ENCODE data around the gene COL25A1.

COL25A1 gene

DNA sequence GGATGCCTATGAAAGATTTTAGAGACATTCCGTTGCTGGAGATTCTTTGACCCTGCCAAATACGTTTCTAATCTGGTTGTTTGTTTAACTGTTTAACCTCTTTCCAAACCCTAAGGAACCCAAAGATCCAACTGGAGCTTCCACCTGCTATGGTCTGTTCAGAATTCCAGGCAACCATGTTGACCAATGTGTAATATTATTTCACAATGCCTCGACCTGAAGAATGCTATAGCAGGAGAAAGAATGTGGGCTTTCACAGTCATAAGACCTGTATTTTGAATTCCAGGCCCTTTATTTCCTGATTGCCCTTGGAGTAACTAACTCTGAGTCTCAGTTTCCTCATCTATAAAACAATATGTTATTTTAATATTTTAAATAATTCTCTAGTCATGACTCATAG is 90.8 kb downstream of the COL25A1 start:
- Mint-ChIP-seq H3K4me1 (no peaks in the 10 kb centered on the region), H3K36me3 (no peaks in the 10 kb centered on the region)

DNA sequence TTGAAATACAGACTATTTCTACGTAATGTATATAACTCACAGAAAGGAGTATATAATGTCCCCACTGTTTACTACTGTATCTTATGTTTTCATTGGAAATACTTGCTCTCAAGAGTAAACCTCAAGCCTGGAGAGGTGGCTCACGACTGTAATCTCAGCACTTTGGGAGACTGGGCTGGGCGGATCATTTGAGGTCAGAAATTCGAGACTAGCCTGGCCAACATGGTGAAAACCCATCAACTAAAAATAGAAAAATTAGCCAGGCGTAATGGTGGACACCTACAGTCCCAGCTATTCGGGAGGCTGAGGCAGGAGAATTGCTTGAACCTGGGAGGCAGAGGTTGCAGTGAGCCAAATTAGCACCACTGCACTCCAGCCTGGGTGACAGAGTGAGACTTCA is 92.8 kb downstream of the COL25A1 start:
- Mint-ChIP-seq H3K36me3 (no peaks in the 10 kb centered on the region), H3K27me3 (peaks cover 2% of the 10 kb centered on the region), H3K9me3 (no peaks in the 10 kb centered on the region), H3K27ac (no peak overlapping the region), H3K4me3 (no peak overlapping the region), H3K4me1 (no peaks in the 10 kb centered on the region)

More for the DNA sequence above, 90.8 kb downstream of the COL25A1 start:
- Mint-ChIP-seq H3K9me3 (no peaks in the 10 kb centered on the region), H3K4me3 (no peak overlapping the region), H3K27ac (no peak overlapping the region), H3K27me3 (peaks cover 3% of the 10 kb centered on the region)

DNA sequence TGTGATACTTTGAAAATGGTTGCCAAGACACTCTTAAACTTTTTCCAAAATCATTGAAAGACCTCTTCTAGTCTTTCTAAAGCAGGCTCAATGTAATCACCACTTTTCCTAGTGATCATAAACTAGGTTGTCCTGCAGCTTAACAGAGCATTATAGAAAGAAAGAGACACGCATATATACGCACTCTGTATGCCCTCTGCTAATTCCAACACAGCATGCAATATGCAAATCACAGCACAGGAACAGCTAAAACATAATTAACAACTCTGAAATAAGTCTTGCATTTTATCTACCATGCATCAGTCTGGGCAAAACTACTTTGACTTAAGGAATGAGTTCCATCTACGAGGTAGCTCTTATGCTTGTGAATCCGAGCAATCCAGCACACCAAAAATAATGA is 94.6 kb downstream of the COL25A1 start:
- no peak overlapping the region for H3K27ac Mint-ChIP-seq
- H3K27me3 Mint-ChIP-seq: no peaks in the 10 kb centered on the region
- H3K36me3 Mint-ChIP-seq: no peaks in the 10 kb centered on the region
- no peaks in the 10 kb centered on the region for H3K4me1 Mint-ChIP-seq
- no peak overlapping the region for H3K4me3 Mint-ChIP-seq
- no peaks in the 10 kb centered on the region for H3K9me3 Mint-ChIP-seq

DNA sequence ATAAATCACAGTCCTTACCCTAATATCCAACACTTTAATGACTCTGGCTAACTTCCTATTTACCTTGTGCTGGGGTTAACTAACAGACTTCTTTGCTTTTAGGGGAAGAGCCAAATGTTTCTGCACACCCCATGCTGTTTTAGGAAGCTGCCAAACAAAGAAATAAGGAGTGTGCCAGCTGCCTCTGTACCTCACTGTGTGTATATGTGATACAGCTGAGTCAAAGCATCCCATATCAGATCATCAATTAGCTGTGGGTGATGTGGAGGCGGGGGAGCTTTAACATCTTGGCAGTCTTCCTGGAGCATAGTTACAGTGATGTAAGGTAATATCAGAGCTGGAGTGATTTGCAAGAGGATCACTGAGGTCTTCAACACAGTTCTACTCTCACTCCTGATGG is 95.4 kb downstream of the COL25A1 start:
- no peaks in the 10 kb centered on the region for H3K4me1 Mint-ChIP-seq
- no peak overlapping the region for H3K27ac Mint-ChIP-seq
- no peak overlapping the region for H3K4me3 Mint-ChIP-seq
- H3K9me3 Mint-ChIP-seq: no peaks in the 10 kb centered on the region
- no peaks in the 10 kb centered on the region for H3K27me3 Mint-ChIP-seq
- no peaks in the 10 kb centered on the region for H3K36me3 Mint-ChIP-seq

DNA sequence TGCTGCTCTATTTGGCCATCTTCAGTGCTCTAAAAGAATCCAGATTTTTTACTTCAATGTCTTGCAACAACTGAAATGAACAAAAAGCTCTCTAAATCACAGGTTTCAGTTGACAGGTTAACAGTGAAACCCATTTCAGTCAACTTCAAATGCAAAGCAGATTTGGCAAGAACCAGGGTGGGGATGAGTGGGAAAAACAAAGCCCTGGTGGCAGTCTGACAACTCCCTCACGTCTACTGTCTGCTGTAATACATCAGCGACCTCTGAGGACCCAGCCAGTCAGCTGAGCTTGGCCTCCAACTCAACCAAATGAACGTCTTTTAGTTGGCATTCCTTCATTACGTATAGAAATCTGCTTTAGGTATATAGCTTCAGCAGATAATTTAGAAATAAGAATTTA is 95.8 kb downstream of the COL25A1 start:
- no peaks in the 10 kb centered on the region for H3K36me3 Mint-ChIP-seq
- no peaks in the 10 kb centered on the region for H3K27me3 Mint-ChIP-seq
- no peak overlapping the region for H3K4me3 Mint-ChIP-seq
- no peaks in the 10 kb centered on the region for H3K9me3 Mint-ChIP-seq
- no peaks in the 10 kb centered on the region for H3K4me1 Mint-ChIP-seq
- no peak overlapping the region for H3K27ac Mint-ChIP-seq

DNA sequence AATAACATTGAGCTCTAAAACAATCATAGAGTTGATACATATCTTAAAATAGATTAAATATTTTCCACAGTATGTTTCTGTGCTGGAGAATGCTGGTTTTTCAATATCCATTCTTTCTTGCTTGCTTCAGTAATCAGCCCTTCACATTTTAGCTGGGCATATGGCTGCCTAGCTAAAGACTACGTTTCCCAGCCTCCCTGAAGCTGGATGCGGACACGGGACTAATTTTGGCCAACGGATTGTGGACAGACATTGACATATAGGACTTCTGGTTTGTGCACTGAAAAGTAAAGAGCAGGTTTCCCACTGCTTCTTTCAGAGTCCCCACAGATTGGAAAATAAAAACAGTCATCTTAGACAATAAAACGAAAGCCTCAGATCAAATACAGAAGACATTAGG is 97.3 kb downstream of the COL25A1 start:
- H3K36me3 Mint-ChIP-seq: no peaks in the 10 kb centered on the region
- no peaks in the 10 kb centered on the region for H3K4me1 Mint-ChIP-seq
- no peaks in the 10 kb centered on the region for H3K27me3 Mint-ChIP-seq
- no peak overlapping the region for H3K27ac Mint-ChIP-seq
- H3K9me3 Mint-ChIP-seq: no peaks in the 10 kb centered on the region
- no peak overlapping the region for H3K4me3 Mint-ChIP-seq

DNA sequence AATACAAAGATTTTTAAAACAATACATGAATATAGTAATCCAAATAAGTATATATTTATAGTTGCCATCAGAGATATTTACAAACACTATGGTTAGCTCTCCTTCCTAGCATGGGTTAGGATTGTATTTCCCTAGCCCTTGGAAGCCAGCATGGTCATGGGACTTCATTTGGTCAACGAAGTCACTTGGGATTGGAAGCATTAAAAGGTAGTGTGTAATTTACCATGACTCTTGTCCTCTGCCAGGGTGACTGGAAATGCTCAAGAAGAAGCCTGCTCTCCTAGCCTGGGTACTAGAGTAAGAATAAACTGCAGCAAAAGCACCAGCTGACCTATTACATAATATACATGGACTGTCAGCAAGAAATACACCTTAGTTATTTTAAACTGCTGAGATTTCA is 102.9 kb downstream of the COL25A1 start:
- Mint-ChIP-seq H3K27ac (no peak overlapping the region), H3K9me3 (no peaks in the 10 kb centered on the region), H3K4me1 (no peaks in the 10 kb centered on the region), H3K36me3 (no peaks in the 10 kb centered on the region), H3K27me3 (no peaks in the 10 kb centered on the region), H3K4me3 (no peak overlapping the region)

DNA sequence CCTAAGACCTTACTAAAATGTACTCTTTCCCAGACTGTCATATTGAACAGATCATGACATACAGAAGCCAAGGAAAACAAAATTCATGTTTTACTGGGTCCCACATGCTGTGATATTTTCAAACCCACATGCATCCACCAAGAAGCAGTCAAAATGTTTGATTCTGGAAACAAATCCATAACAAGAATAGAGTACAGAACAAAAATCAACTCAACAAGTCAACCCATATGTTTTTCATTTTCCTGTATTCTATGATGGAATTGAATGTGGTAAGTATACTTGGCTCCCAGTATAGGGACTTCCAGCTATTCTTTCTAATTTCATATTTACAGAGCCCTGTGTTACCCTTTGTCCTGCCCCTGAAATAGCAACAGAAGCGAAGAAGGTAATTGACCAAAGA is 106.8 kb downstream of the COL25A1 start:
- Mint-ChIP-seq H3K36me3 (no peaks in the 10 kb centered on the region), H3K4me3 (no peak overlapping the region), H3K4me1 (no peaks in the 10 kb centered on the region), H3K27ac (no peak overlapping the region), H3K9me3 (no peaks in the 10 kb centered on the region), H3K27me3 (peaks cover 1% of the 10 kb centered on the region)

DNA sequence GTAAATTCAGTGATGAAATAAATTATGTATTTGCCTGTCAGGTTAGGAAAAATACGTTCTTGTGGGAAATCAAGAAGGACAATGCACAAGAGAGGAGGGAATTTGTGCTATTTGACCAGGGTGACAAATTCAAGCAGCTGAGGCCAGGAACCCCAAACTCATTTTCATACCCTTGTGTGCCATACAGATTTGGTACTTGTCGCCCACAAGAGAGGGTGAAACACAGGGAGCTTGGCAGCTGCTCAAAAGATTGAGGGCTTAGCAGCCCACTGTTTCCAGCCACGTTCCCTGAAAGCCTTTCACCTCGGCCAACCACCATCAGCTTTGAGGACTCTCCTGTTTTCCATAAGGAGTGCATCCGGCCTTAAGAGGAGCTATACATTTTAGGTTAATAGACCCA is 111.2 kb downstream of the COL25A1 start:
- no peak overlapping the region for H3K4me3 Mint-ChIP-seq
- peaks cover 3% of the 10 kb centered on the region for H3K27me3 Mint-ChIP-seq
- H3K9me3 Mint-ChIP-seq: no peaks in the 10 kb centered on the region
- no peaks in the 10 kb centered on the region for H3K4me1 Mint-ChIP-seq
- no peak overlapping the region for H3K27ac Mint-ChIP-seq
- no peaks in the 10 kb centered on the region for H3K36me3 Mint-ChIP-seq

DNA sequence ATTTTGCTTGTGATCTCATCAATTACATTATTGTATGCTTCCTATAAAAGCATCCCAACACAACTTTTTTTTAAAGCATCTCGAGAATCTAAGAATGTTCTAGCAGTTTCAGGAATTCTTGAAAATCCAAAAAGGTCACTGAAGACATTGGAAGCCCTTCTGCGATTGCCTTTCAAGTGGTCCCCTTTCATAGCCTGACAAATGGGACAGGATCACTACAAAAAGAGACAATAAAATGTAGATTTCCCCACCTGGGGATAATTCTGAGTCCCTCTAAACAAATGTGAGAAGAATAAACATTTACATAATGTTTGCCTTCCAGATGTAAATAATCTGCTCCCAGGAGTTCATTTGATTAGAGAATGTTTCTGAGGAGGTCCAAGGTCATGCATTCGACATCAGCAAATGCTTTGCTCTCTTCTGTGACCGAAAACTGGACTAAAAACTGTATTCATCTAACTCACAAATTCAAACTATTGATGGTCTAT is 116.0 kb downstream of the COL25A1 start:
- Mint-ChIP-seq H3K36me3 (no peaks in the 10 kb centered on the region), H3K4me3 (no peak overlapping the region), H3K9me3 (no peaks in the 10 kb centered on the region), H3K27me3 (peaks cover 2% of the 10 kb centered on the region), H3K4me1 (no peaks in the 10 kb centered on the region), H3K27ac (no peak overlapping the region)

DNA sequence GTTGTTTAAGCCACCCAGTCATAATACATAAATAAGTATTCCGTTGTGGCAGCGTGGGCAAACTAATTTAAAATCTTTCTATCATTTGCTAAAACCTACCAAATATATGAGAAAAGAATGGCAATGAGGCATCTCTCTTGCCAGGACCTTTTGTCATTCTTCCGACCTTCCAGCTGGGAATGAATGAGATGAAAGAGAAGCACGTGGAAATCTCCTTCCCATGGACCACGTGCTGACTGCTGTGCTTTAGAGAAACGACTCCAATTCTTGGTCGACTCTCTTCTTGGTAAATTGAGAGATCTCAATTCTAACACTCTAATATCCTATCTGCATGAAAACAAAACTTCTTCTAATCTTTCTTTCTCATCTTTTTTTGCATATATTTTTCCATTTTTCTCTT is 116.5 kb downstream of the COL25A1 start:
- Mint-ChIP-seq H3K27ac (no peak overlapping the region), H3K36me3 (no peaks in the 10 kb centered on the region), H3K4me1 (no peaks in the 10 kb centered on the region), H3K27me3 (peaks cover 2% of the 10 kb centered on the region), H3K4me3 (no peak overlapping the region), H3K9me3 (no peaks in the 10 kb centered on the region)

DNA sequence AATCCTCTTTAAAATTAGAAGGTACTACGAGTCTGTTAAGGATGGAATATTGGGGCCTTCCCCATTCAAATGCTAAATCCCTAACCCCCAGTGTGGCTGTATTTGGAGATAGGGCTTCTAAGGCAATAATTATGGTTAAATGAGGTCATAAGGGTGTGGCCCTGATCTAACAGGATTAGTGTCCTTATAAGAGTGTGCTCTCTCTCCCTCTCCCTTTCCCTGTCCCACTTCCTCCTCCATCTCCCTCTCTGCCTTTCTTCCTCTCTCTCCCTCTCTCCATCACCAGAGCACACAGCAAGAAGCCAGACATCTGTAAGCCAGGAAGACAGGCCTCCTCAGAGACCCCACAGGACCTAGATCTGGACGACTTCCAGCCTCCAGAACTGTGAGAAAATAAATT is 116.9 kb downstream of the COL25A1 start:
- peaks cover 2% of the 10 kb centered on the region for H3K27me3 Mint-ChIP-seq
- H3K4me3 Mint-ChIP-seq: no peak overlapping the region

DNA sequence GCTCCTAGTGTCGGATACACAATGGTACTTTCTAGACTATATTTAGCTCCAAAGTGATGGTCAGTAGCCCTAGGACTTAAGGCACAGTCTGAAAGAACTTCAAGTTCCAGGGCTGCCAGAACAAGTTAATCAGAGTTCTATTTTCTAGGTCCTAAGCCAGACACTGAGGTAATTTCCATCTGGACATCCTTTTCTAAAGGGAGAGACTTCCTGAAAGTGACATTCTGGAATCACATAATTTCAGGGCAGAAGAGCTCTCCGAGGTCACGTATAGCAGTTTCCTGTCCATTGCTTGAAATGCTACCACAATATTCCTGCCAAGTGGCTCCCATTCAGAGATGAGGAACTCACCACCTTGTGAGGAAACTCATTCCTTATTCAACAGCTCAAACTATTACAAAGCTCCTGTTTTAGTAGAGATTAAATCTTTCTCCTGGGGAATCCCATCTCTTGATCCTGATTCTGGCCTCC is 117.9 kb downstream of the COL25A1 start:
- Mint-ChIP-seq H3K36me3 (no peaks in the 10 kb centered on the region), H3K9me3 (no peaks in the 10 kb centered on the region), H3K4me1 (no peaks in the 10 kb centered on the region), H3K27me3 (peaks cover 2% of the 10 kb centered on the region), H3K27ac (no peak overlapping the region), H3K4me3 (no peak overlapping the region)

More for the DNA sequence above, 116.9 kb downstream of the COL25A1 start:
- Mint-ChIP-seq H3K4me1 (no peaks in the 10 kb centered on the region), H3K27ac (no peak overlapping the region), H3K9me3 (no peaks in the 10 kb centered on the region), H3K36me3 (no peaks in the 10 kb centered on the region)

DNA sequence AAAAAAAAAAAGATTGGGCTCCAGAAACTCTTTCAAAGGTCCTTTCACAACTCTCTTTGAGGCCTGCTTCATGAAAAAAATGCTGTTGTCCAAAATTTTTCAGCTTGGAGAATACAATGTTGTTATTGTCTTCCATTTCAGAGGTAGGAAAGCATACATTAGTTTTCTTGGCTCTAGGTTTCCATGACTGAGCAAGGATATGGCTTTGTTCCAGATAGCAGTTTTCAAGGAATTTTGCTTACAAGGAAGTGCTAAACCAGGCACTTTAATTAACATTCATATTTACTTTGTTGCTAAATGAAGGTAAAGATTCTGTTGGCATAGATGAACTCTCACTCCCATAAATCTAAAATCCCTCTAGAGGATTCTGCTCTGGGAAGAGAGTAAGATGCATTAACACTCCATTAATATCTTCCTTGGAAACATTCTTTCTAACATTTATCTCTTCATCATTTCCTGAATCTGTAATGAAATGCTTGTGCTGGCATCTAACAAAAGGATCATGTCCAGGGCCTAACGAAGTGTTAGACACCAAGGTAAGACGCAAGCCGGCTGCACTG is 118.4 kb downstream of the COL25A1 start:
- Mint-ChIP-seq H3K27ac (no peak overlapping the region), H3K27me3 (peaks cover 2% of the 10 kb centered on the region), H3K9me3 (no peaks in the 10 kb centered on the region), H3K4me3 (no peak overlapping the region), H3K4me1 (no peaks in the 10 kb centered on the region), H3K36me3 (no peaks in the 10 kb centered on the region)

DNA sequence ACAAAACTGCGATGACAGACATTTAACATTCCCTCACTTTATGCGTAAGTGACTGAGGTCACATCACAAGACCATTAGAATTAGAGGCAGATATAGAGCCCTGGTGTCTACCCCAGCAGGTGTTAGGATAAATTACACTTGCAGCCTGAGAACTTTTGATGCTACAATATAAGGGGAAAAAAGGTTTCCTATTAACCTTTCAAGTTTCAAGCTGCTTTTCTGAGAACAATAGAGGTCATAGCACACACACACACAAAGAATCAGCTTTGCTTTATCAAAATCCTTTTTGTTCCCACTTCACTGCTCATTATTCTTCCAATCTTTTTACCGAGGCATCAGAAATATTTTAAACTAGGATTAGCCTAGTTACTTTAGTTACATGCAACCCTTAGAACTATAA is 119.8 kb downstream of the COL25A1 start:
- no peak overlapping the region for H3K27ac Mint-ChIP-seq
- H3K9me3 Mint-ChIP-seq: no peaks in the 10 kb centered on the region
- H3K27me3 Mint-ChIP-seq: peaks cover 2% of the 10 kb centered on the region
- no peak overlapping the region for H3K4me3 Mint-ChIP-seq
- no peaks in the 10 kb centered on the region for H3K36me3 Mint-ChIP-seq
- H3K4me1 Mint-ChIP-seq: no peaks in the 10 kb centered on the region

DNA sequence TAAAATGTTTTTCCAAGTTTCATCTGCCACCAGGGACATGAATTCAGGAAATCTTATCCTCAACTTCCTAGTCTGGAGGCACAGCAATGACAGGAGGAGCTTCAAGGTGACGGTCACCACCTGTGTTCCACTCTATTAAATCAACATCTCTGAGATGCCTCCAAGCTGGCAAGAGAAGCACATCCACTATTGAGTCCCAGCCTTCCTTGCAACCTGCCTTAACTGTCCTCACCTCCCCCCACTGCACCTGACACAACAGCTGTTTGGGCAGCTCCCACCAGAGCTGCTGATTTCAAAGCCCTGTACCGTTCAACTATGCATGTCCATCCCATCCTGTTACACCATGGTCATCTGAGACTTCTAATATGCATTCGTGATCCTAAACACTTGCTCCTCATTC is 123.4 kb downstream of the COL25A1 start:
- Mint-ChIP-seq H3K27ac (no peak overlapping the region), H3K27me3 (peaks cover 1% of the 10 kb centered on the region), H3K4me1 (no peaks in the 10 kb centered on the region), H3K4me3 (no peak overlapping the region), H3K36me3 (no peaks in the 10 kb centered on the region), H3K9me3 (no peaks in the 10 kb centered on the region)

Data from activated naive CD4-positive, alpha-beta T cell treated with anti-CD3 and anti-CD28 coated beads, Interleukin-2, amount 50 U/mL, for 24 hours (primary cell).